Progenitor cell of endocrine pancreas (in vitro differentiated cells): ENCODE measurements around the gene GJA3. TPM values are rescaled to one million over a fixed set of nuclear protein-coding genes. Genes with fewer than 3 reads are reported as not detected.

ENCODE experiments used
- DNase-seq: peaks from one replicate; pipeline ENCODE4 v3.0.0; 2021; ENCODE audit warnings: low spot score; ENCODE audit not compliant: unreplicated experiment
- H3K27ac Mint-ChIP-seq: 2 replicates; pipeline ENCODE4 v1.8.0; 2021; ENCODE audit warnings: mild to moderate bottlenecking, moderate library complexity, mixed read lengths
- H3K27me3 Mint-ChIP-seq: 2 replicates; pipeline ENCODE4 v1.8.0; 2021; ENCODE audit warnings: mixed read lengths
- H3K36me3 Mint-ChIP-seq: 2 replicates; pipeline ENCODE4 v1.8.0; 2022; ENCODE audit warnings: mixed read lengths; ENCODE audit not compliant: insufficient read depth
- H3K4me1 Mint-ChIP-seq: 2 replicates; pipeline ENCODE4 v1.8.0; 2021; ENCODE audit warnings: low read depth, mixed read lengths
- H3K4me3 Mint-ChIP-seq: 2 replicates; pipeline ENCODE4 v1.8.0; 2021; ENCODE audit warnings: low read depth, mild to moderate bottlenecking, moderate library complexity, mixed read lengths
- H3K9me3 Mint-ChIP-seq: 2 replicates; pipeline ENCODE4 v1.8.0; 2021; ENCODE audit warnings: low read depth, mixed read lengths
- CTCF ChIP-seq: fragments of 200-600 bp; sonication (generic); IDR thresholded peaks from one replicate; pipeline ENCODE4 v1.5.0; 2021; ENCODE audit warnings: antibody characterized with exemption, mild to moderate bottlenecking; ENCODE audit not compliant: unreplicated experiment
- total RNA-seq: library from RNA; stranded (reverse); gene quantifications from 2 replicates; pipeline ENCODE4 v1.2.1, GENCODE V29; 2021

The GJA3 gene
- total RNA-seq, 1 donor from 2014 or later = 0.12 TPM

GRCh38 chr13:20173116-20173746 is 12.4 kb upstream of the GJA3 start:
- H3K4me3 Mint-ChIP-seq = no peak overlapping the region
- H3K4me1 Mint-ChIP-seq = no peaks in the 10 kb centered on the region
- TF ChIP-seq CTCF = no peak
- H3K27me3 Mint-ChIP-seq = peaks cover 43% of the 10 kb centered on the region
- H3K9me3 Mint-ChIP-seq = no peaks in the 10 kb centered on the region
- DNase-seq = no peak
- no peaks in the 10 kb centered on the region for H3K36me3 Mint-ChIP-seq
- H3K27ac Mint-ChIP-seq = no peak overlapping the region

DNA sequence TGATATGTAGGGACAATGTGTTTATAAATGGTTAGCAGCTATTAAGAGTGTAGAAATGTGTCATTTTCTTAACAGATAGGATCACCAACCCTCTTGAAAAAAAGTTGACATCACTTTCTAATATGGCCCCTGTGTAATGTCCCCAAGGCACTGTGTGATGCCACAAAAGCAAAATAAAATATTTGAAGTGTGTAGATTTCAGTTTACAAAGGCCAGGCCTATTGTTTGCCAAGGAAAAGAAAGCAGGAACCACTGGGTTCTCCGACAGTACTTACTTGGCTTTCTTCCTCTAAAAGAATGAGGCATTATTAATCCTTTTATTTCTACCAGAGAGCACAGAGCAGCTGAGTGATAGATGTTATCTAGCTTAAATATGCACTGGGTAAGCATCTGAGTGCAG is 10.5 kb upstream of the GJA3 start:
- H3K4me3 Mint-ChIP-seq = no peak overlapping the region
- no peak overlapping the region for H3K27ac Mint-ChIP-seq
- H3K27me3 Mint-ChIP-seq = peaks cover 51% of the 10 kb centered on the region
- no peaks in the 10 kb centered on the region for H3K4me1 Mint-ChIP-seq
- no peak for DNase-seq
- H3K9me3 Mint-ChIP-seq = no peaks in the 10 kb centered on the region
- no peak for TF ChIP-seq CTCF
- H3K36me3 Mint-ChIP-seq = no peaks in the 10 kb centered on the region

DNA sequence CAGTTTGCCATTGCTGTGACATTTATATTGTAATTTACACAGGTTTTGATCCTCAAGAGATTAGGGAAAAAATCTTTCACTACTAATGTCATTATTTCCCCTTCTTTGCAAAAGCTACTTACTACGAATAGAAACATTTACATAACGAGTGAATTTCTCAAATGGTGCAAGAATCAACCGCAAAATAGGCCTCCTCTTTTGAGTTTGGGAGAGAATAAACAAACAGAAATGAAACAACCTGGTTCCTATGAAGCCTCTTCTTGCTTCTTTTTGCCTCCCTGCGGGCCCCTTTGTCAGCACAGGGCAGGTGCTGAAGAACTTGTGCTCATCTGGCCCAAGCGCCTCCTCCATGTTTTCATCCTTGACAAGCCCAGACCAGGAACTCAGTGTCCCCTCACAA is 10.1 kb upstream of the GJA3 start:
- H3K36me3 Mint-ChIP-seq = no peaks in the 10 kb centered on the region

GRCh38 chr13:20168396-20168795 is 7.5 kb upstream of the GJA3 start:
- TF ChIP-seq CTCF = no peak
- Mint-ChIP-seq H3K4me3 (no peak overlapping the region), H3K4me1 (peaks cover 4% of the 10 kb centered on the region), H3K27ac (no peak overlapping the region), H3K36me3 (no peaks in the 10 kb centered on the region), H3K27me3 (peaks cover 41% of the 10 kb centered on the region), H3K9me3 (no peaks in the 10 kb centered on the region)
- no peak for DNase-seq

More for the DNA sequence above, 10.1 kb upstream of the GJA3 start:
- Mint-ChIP-seq H3K9me3 (no peaks in the 10 kb centered on the region), H3K27ac (no peak overlapping the region), H3K27me3 (peaks cover 51% of the 10 kb centered on the region), H3K4me3 (no peak overlapping the region), H3K4me1 (no peaks in the 10 kb centered on the region)
- DNase-seq = no peak
- TF ChIP-seq CTCF = no peak

GRCh38 chr13:20165417-20166257 is 4.8 kb upstream of the GJA3 start:
- Mint-ChIP-seq H3K4me1 (peaks cover 4% of the 10 kb centered on the region), H3K27me3 (peaks cover 54% of the 10 kb centered on the region), H3K36me3 (no peaks in the 10 kb centered on the region), H3K4me3 (no peak overlapping the region), H3K27ac (no peak overlapping the region), H3K9me3 (no peaks in the 10 kb centered on the region)
- no peak for TF ChIP-seq CTCF
- DNase-seq = no peak
